ENCODE measurements around the gene KCP. TPM values are rescaled to one million over a fixed set of nuclear protein-coding genes. Genes with fewer than 3 reads are reported as not detected.

Gene KCP
- total and polyA plus RNA-seq, 2 of the 13 experiments (the other 11 are each of a cell fraction or from before 2014, with no cell fraction given): 0.37 to 1.0 TPM

DNA sequence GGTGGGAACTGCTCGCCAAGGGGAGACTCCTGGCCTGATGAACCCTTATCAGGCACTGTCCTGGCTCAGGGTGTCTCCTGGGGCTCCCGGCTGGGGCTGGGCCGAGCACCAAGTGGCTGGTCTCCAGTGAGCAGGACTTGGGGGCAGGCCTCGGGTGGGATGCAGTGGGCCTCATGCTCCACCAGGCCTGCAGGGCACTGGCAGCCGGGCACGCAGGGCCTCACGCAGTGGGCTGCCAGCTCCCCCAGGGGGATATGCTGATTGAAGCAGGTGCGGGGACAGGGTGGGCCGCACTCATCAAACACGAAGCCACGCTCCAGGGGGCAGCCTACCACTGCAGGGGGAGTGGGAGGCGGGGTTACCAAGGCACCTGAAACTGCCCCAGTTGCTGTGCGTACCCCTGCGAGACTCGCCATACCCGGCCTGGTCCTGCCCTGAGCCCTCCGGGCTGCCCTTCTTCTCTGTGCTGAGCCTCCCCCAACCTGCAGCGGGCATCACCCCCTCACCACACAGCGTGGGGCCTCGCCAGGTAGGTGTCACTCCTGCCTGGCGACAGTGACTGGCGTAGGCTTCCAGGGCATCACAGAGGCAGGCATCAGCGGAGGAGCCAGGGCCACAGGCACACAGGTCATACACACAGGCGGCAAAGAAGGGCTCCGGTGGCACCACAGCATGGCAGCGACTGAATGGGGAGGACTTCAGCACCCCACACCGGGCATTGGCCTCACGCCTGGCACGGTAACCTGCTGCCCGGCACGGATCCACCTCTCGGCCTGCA lies 33.3 kb downstream of the KCP start (continued):
- TF ChIP-seq, protein P1, sequence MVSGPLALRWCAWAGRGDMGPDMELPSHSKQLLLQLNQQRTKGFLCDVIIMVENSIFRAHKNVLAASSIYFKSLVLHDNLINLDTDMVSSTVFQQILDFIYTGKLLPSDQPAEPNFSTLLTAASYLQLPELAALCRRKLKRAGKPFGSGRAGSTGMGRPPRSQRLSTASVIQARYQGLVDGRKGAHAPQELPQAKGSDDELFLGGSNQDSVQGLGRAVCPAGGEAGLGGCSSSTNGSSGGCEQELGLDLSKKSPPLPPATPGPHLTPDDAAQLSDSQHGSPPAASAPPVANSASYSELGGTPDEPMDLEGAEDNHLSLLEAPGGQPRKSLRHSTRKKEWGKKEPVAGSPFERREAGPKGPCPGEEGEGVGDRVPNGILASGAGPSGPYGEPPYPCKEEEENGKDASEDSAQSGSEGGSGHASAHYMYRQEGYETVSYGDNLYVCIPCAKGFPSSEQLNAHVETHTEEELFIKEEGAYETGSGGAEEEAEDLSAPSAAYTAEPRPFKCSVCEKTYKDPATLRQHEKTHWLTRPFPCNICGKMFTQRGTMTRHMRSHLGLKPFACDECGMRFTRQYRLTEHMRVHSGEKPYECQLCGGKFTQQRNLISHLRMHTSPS (CRISPR knock-in tag; IDR thresholded peaks at IDR 0.05; ENCODE audit: low read depth): no peak

DNA sequence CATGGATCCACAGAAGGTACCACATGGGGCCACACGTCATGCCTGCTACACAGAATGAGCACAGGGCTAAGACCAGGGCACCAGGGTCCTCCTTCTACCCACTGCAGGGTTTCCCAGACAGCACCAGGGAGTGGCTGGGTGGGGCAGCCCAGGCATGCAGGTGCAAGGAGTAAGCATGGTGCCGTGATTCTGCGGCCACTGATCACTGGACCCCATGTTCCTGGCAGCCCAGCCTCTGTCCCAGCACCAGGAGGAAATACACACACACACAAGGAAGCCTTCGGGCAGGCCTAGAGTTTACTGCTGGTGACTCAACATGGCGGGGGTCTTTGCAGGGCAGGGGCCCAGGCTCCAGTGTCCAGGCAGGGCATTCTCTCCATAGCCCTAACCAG lies 33.9 kb downstream of the KCP start:
- Histone ChIP-seq H3K79me2 (ENCODE audit: insufficient read depth, low read length) (no peaks in the 10 kb centered on the region), H3K4me1 (ENCODE audit: insufficient read depth, low read length) (peaks cover 33% of the 10 kb centered on the region), H3K9ac (ENCODE audit: insufficient read depth, low read depth, low read length) (no peak overlapping the region), H2AFZ (ENCODE audit: low read length) (no peak overlapping the region), H4K20me1 (ENCODE audit: insufficient read depth, low read length) (no peaks in the 10 kb centered on the region), H3K27me3 (ENCODE audit: control insufficient read depth in 1 of 2, insufficient read depth in 2 of 2, low read length in 2 of 2) (peaks cover 0 to 1% of the 10 kb centered on the region in 2 experiments; a peak in 1 of 5 replicates), H3K27ac (ENCODE audit: extremely low read length, insufficient read depth, low read length) (no peak overlapping the region), H3K4me3 (replicated peaks in 1 of 3; ENCODE audit: insufficient read depth in 1 of 3, low read depth in 2 of 3, low read length in 3 of 3) (no peak overlapping the region), H3K9me3 (ENCODE audit: low read length) (no peaks in the 10 kb centered on the region), H3K4me2 (ENCODE audit: low read depth, low read length) (no peak overlapping the region), H3K36me3 (replicated peaks in 1 of 2; ENCODE audit: control insufficient read depth in 1 of 2, insufficient read depth in 2 of 2, low read length in 2 of 2) (no peaks in the 10 kb centered on the region)
- WGBS (ENCODE audit: low lambda C conversion rate): 92% methylated on average over 2 of the region's 5 CpGs
- no peak for ATAC-seq
- no TSS peak for BruUV-seq (replicated peaks)
- TF ChIP-seq, protein P2, sequence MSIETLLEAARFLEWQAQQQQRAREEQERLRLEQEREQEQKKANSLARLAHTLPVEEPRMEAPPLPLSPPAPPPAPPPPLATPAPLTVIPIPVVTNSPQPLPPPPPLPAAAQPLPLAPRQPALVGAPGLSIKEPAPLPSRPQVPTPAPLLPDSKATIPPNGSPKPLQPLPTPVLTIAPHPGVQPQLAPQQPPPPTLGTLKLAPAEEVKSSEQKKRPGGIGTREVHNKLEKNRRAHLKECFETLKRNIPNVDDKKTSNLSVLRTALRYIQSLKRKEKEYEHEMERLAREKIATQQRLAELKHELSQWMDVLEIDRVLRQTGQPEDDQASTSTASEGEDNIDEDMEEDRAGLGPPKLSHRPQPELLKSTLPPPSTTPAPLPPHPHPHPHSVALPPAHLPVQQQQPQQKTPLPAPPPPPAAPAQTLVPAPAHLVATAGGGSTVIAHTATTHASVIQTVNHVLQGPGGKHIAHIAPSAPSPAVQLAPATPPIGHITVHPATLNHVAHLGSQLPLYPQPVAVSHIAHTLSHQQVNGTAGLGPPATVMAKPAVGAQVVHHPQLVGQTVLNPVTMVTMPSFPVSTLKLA (IDR thresholded peaks at IDR 0.05): 0 out of 2 replicates have a peak, but pooled peaks have one; percentile 41
- TF ChIP-seq ZMYM4 (CRISPR knock-in tag; IDR thresholded peaks at IDR 0.05): no peak
- no peak for FAIRE-seq
- DNase-seq (ENCODE audit: low spot score): no peak
- in situ Hi-C loops (cut with HindIII; ENCODE audit: extremely low pct_ligation_motif_present, low pct_unique_long_range_greater_than_20kb) (loop anchor here (25.0 kb wide), 1 partner anchor 439 kb away; no protein-coding TSS in a partner anchor), intact Hi-C loops (cut with micrococcal nuclease; ENCODE audit: unreplicated experiment) (no loop called here)
- CTCF ChIA-PET (ENCODE audit: low intra/inter-chr PET ratio, low total read pairs): interaction anchor here (2.4 kb wide), 1 partner anchor 35 kb away, joined by 6 read pairs; no protein-coding TSS in a partner anchor
- POLR2A ChIA-PET: no interaction called here
